AG04450 (cell line): Measurements from ENCODE around the gene TTC19. TPM values are rescaled to one million over a fixed set of nuclear protein-coding genes. Genes with fewer than 3 reads are reported as not detected.

ENCODE experiments used
- CTCF ChIA-PET: fragments of 300-600, 350-600 bp; formaldehyde crosslinking; extraction: SDS; loops from one replicate; lab custom pipeline; 2022; ENCODE audit warnings: antibody characterized with exemption, inconsistent platforms; lab: Charles Lee
- POLR2A ChIA-PET: fragments of 350-600 bp; formaldehyde crosslinking; extraction: SDS; loops from one replicate; lab custom pipeline; 2021; ENCODE audit warnings: antibody characterized with exemption, inconsistent platforms; lab: Yijun Ruan, JAX
- DNase-seq: peaks from one replicate; pipeline ENCODE4 v3.0.0-alpha.2; 2011; ENCODE audit warnings: low read depth, low spot score
- H3K27ac ChIP-seq: one replicate; pipeline ENCODE4 v1.5.1; 2012; ENCODE audit warnings: low read depth, low read length, control low read depth
- H3K27me3 ChIP-seq: one replicate; pipeline ENCODE4 v1.6.0; 2012; ENCODE audit warnings: low read length; ENCODE audit not compliant: control insufficient read depth, insufficient read depth
- H3K4me3 ChIP-seq: 2 replicates; pipeline ENCODE4 v1.5.1; 2011; ENCODE audit warnings: mild to moderate bottlenecking, low read depth, low read length, control low read depth
- H3K9me3 ChIP-seq: 2 replicates; pipeline ENCODE4 v1.5.1; 2012; ENCODE audit warnings: low read length; ENCODE audit not compliant: control insufficient read depth, insufficient read depth
- polyA plus RNA-seq: library from polyadenylated mRNA; depleted of rRNA; stranded (reverse); fragments of >200 nt; gene quantifications from 2 replicates; pipeline ENCODE4 v1.2.3, GENCODE V29; 2011; rRNA removed
- TF ChIP-seq, protein P1 (sequence below): IDR thresholded peaks from 2 replicates; pipeline ENCODE4 v1.5.1; 2011; ENCODE audit warnings: low read depth, low read length, control low read depth, inconsistent platforms

The TTC19 gene
- polyA plus RNA-seq, 1 experiment, result 5.9 TPM

DNA sequence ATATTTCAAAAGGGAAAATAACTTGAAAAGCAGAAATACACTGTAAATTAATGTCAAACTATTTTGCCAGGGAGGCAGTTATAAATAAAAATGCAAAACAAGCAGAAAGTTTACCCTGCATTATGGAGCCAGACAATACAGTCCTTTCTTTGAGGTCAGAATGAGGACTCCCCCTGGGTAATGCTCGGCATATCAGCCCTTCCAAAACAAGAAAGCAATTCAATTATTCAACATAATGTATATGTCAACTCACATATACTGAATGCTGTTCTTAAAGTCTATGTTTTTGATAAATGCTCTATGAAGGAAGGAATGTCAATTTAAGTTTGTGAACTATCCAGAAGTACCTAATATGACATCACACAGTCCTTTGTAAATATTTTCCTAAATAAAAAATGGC, 72.4 kb downstream of the TTC19 start:
- no peaks in the 10 kb centered on the region for H3K9me3 ChIP-seq
- no peak for DNase-seq
- no peaks in the 10 kb centered on the region for H3K27me3 ChIP-seq
- TF ChIP-seq, protein P1, sequence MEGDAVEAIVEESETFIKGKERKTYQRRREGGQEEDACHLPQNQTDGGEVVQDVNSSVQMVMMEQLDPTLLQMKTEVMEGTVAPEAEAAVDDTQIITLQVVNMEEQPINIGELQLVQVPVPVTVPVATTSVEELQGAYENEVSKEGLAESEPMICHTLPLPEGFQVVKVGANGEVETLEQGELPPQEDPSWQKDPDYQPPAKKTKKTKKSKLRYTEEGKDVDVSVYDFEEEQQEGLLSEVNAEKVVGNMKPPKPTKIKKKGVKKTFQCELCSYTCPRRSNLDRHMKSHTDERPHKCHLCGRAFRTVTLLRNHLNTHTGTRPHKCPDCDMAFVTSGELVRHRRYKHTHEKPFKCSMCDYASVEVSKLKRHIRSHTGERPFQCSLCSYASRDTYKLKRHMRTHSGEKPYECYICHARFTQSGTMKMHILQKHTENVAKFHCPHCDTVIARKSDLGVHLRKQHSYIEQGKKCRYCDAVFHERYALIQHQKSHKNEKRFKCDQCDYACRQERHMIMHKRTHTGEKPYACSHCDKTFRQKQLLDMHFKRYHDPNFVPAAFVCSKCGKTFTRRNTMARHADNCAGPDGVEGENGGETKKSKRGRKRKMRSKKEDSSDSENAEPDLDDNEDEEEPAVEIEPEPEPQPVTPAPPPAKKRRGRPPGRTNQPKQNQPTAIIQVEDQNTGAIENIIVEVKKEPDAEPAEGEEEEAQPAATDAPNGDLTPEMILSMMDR, result no peak
- H3K27ac ChIP-seq, result no peak overlapping the region
- POLR2A ChIA-PET, result no interaction called here
- H3K4me3 ChIP-seq, result no peak overlapping the region
- CTCF ChIA-PET, result no interaction called here

DNA sequence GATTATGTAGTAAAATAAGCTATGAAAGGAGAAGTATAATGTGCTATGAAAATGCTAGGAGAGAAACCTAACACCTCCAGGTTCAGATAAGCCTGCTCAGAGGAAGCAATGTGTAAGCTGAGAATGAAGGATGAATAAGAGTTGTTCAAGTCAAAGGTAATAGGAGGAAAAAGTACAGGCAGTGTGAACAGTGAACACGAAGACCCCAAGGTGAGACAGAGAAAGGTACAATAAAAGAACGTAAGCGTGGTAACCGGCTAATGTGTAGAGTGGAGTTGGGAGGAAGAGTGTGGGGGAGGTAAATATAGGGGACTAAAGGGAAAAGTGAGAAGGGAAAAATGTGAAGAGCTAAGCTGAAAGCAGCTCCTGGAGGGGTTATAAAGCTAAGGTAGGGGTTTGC, 74.2 kb downstream of the TTC19 start:
- Histone ChIP-seq H3K4me3 (no peak overlapping the region), H3K9me3 (no peaks in the 10 kb centered on the region), H3K27me3 (no peaks in the 10 kb centered on the region), H3K27ac (no peak overlapping the region)
- no peak for DNase-seq
- TF ChIP-seq, protein P1, result no peak
- POLR2A ChIA-PET, result no interaction called here
- CTCF ChIA-PET, result no interaction called here

DNA sequence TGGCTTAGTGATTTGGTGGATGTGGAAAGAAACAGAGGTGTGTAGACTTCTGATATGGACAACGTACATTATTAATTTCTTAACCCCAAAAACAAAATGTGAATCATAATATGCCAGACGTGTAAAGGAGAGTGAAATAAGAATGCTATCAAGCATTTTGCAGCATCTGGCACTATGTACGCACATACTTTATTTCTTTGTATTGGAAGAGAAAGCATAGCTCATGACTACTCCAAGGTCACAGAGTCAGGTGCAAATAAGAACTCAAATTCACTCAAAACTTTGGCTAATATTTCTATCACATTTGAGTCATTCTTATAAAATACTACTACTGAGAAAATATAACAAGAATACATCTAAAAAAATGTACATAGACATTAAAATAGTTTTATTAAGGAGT, 74.8 kb downstream of the TTC19 start:
- TF ChIP-seq, protein P1, result no peak
- H3K9me3 ChIP-seq, result no peaks in the 10 kb centered on the region
- H3K27me3 ChIP-seq, result no peaks in the 10 kb centered on the region
- ChIA-PET CTCF (no interaction called here), POLR2A (no interaction called here)
- no peak overlapping the region for H3K27ac ChIP-seq
- H3K4me3 ChIP-seq, result no peak overlapping the region
- no peak for DNase-seq

DNA sequence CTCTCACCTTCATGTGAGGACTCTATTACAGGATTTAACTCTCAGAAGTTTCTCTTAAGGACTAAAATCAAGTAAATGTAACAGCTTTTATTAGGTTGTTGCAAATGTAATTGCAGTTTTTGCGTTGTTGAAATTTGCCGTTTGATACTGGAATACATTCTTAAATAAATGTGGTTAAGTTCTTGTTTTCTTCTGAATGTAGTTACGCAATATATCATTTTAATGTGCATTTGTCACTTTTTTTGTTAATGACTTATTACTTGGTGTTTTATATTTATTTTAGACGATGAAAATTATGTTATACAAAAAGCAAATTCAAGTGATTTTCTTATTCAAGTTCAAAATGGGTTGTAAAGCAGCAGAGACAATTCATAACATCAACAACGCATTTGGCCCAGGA, 76.3 kb downstream of the TTC19 start:
- no peak overlapping the region for H3K4me3 ChIP-seq
- no peak for DNase-seq
- H3K27ac ChIP-seq, result no peak overlapping the region
- H3K9me3 ChIP-seq, result no peaks in the 10 kb centered on the region
- H3K27me3 ChIP-seq, result no peaks in the 10 kb centered on the region
- ChIA-PET CTCF (no interaction called here), POLR2A (no interaction called here)
- TF ChIP-seq, protein P1, result no peak

Other genes starting within 250 kb of the TTC19 start
- gene ADORA2B, start 54.7 kb upstream of the TTC19 start, polyA plus RNA-seq, result 14.8 and 15.1 TPM in 2 replicates
- 17.8 and 22.2 TPM in 2 replicates for gene ZSWIM7, start 120 bp upstream of the TTC19 start, polyA plus RNA-seq
- gene NCOR1, start 215.7 kb downstream of the TTC19 start, polyA plus RNA-seq, result 109 and 127 TPM in 2 replicates
- gene PIGL, start 217.4 kb downstream of the TTC19 start, polyA plus RNA-seq, result 16.5 and 19.3 TPM in 2 replicates